Heart left ventricle (tissue), 13 donors: ENCODE data around the gene GDAP1L1.

Experiments used
- POLR2A ChIP-seq, 2 donors: fragments of 450-650 bp; IDR thresholded peaks; one replicate each; pipeline ENCODE4 v1.6.1; 2017; ENCODE audit warnings: antibody characterized with exemption in 2 of 2, mild to moderate bottlenecking in 2 of 2, moderate library complexity in 2 of 2
- TF ChIP-seq, protein P1 (sequence below), 12 donors: fragments of 200-600 bp; sonication (generic) in 4 of 12; IDR thresholded peaks; one replicate each; pipeline versions ENCODE4 v1.5.0 to v1.8.0; 2018 to 2022; ENCODE audit warnings: antibody characterized with exemption in 12 of 12, mild to moderate bottlenecking in 5 of 12
- donor health status: ischemic (EF 13 %, LVEDD 7.1; RV severe dilation, severe dysfunction).
- donor health status: DM: no; HTN: yes; CAD: no.
- donor health status: DM: no; HTN: no; CAD: no.
- donor health status: ischemic (EF 25% LVEDD 6.9; RV normal size, moderate dysfunction).
- donor health status: ischemic (EF 25% LVEDD 5.7; RV mildly dilated, moderate dysfunction).
- donor health status: ischemic (EF 35%, LVEDD 5.7; RV mildly dilated, moderate dysfunction).
- donor health status: nonischemic (EF 11% LVEDD 7.7; RV severe dilation, severe dysfunction).
- donor health status: DM: yes; HTN: yes; CAD: no.
- donor health status: PGD.
- donor health status: ischemic (EF 29% LVEDD 5.4; RV normal size, mild dysfunction).
- donor health status: nonischemic (EF 23%, LVEDD 6.1; RV moderate dilation, normal function).

DNA sequence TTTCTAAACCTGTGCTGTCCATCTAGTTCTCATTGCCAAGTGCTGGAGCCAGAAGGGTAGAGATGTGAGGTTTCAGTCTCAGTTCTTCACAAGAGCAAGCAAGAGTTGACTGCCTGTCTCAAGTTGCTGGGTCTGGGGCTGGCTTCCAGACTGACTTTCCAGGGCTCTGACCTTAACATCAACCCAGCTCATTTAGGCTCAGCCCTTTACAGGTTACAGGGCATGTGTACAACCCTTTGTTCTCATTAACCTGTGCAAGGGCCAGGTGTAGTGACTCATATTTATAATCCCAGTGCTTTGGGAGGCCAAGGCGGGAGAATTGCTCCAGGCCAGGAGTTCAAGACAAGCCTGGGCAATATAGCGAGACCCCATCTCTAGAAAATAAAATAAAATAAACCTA is 33.3 kb downstream of the GDAP1L1 start:
- TF ChIP-seq, protein P1, sequence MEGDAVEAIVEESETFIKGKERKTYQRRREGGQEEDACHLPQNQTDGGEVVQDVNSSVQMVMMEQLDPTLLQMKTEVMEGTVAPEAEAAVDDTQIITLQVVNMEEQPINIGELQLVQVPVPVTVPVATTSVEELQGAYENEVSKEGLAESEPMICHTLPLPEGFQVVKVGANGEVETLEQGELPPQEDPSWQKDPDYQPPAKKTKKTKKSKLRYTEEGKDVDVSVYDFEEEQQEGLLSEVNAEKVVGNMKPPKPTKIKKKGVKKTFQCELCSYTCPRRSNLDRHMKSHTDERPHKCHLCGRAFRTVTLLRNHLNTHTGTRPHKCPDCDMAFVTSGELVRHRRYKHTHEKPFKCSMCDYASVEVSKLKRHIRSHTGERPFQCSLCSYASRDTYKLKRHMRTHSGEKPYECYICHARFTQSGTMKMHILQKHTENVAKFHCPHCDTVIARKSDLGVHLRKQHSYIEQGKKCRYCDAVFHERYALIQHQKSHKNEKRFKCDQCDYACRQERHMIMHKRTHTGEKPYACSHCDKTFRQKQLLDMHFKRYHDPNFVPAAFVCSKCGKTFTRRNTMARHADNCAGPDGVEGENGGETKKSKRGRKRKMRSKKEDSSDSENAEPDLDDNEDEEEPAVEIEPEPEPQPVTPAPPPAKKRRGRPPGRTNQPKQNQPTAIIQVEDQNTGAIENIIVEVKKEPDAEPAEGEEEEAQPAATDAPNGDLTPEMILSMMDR (IDR thresholded peaks at IDR 0.05): no peak
- TF ChIP-seq POLR2A (IDR thresholded peaks at IDR 0.05): no peak
